Stimulated activated naive CD4-positive, alpha-beta T cell (primary cell): ENCODE data around the gene TBC1D13.
"Not testable (repeated sequence)": the region's sequence is repeated elsewhere in the genome, so short reads cannot be mapped to it uniquely, and the experiment has no call there.

Experiments used
- DNase-seq, 6 experiments: peaks; one replicate each; lab custom pipeline; 2025; lab: John Stamatoyannopoulos, UW

Gene TBC1D13, protein sequence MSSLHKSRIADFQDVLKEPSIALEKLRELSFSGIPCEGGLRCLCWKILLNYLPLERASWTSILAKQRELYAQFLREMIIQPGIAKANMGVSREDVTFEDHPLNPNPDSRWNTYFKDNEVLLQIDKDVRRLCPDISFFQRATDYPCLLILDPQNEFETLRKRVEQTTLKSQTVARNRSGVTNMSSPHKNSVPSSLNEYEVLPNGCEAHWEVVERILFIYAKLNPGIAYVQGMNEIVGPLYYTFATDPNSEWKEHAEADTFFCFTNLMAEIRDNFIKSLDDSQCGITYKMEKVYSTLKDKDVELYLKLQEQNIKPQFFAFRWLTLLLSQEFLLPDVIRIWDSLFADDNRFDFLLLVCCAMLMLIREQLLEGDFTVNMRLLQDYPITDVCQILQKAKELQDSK

DNA sequence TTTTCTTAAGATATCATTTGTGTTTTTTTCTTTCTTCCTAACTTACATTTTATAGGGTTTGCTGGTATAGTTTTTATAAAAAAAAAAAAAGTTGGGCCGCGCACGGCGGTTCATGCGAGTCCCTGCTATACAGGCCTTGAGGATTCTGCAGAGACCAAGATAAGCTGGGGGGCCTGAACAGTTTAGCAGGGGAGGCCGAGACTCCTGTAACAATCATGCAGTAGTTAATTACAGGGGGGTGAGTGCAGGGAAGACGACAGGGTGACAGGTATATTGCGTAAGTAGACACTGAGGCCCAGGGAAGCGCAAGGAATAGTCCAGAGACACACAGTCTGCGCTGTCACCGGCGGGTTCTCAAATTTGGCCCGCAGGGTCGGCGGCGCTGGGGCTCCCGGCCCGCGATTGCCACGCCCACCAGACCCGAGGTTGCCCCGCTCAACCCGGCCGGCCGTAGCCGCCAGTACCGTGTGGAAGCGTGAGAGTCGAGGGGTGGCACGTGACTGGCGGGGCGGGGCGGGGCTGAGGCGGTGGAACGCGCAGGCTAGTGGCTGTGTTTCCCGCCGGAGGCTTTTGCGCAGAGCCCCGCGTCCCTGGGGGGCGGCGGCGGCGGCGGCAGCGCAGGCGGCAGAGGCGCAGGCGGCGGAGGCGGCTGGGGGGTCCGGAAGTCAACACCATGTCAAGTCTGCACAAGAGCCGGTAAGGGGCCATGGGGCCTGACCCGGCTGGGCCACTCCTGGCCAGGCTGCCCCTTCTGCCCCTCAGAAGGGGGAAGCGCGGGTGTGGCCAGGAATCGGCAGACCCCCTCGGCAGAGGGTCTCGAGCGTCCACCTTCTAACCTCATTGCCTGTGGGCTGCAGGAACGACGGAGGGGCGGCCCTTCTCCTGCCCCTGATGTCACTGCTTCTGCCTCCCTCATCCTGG lies at the start of gene TBC1D13:
Gene TBC1D13, plus strand, starts transcription at position 573 of the 921 bp plus-strand sequence. Its CDS starts 101 bp downstream, at position 674.
- peak; percentile 85 to 93 (median 90) for DNase-seq

DNA sequence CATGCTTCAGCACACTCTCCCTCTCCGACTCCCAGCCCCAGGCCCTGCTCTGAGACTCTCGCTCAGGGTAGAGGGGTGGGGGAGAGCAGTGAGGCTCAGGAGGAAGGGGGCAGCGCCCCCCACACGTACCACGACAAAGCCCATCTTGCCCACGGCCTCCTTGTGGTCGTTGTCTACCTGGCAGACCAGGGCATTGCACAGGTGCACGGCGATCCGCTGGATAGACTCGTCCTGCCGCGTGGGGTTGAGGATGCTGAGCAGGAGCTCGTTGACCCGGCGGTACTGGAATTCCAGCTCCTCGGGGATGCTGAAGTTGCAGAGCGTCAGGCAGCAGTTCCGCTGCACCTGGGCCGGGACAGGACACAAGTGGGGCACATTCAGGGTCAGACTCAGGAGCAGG lies 44.7 kb upstream of the TBC1D13 start:
- no peak for DNase-seq

- DNase-seq = no peak
Measured at GRCh38 chr9:128743421-128743820, 43.6 kb upstream of the TBC1D13 start.

- no peak for DNase-seq
Measured at GRCh38 chr9:128747241-128747640, 39.8 kb upstream of the TBC1D13 start.

DNA sequence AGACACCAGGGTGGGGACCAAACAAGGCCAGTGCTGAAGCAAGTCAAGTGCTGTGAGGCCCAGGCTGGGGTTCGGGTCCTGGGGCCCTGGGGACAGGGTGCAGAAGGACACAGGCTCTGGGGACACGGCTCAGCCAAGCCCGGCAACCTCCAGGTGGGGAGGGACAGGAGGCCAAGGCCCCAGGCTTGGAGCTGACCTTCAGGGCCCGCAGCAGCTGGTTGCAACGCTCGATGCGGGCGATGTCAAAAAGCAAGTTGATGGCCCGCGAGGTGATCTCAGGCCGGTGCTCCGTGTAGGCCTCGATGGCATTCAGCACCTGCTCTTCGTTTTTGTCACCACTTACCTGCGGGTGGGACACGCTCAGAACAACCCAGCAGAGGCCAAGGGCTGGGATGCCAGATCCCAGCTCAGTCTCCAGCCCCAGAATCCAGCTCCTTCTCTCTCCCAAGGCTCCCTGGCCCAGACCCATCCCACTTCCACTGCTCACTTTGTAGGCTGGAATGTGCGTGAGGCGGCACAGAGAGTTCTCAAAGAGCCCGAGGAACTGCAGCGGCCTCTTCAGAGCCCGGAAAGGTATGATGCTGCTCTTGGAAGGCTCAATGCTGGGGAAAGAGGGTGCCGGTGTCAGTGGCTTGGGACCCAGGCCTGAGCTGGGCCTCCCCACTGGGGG lies 36.0 kb upstream of the TBC1D13 start:
- no peak for DNase-seq

- DNase-seq = no peak
Measured at GRCh38 chr9:128753627-128754026, 33.4 kb upstream of the TBC1D13 start.

- no peak for DNase-seq
Measured at GRCh38 chr9:128757602-128758001, 29.5 kb upstream of the TBC1D13 start.

DNA sequence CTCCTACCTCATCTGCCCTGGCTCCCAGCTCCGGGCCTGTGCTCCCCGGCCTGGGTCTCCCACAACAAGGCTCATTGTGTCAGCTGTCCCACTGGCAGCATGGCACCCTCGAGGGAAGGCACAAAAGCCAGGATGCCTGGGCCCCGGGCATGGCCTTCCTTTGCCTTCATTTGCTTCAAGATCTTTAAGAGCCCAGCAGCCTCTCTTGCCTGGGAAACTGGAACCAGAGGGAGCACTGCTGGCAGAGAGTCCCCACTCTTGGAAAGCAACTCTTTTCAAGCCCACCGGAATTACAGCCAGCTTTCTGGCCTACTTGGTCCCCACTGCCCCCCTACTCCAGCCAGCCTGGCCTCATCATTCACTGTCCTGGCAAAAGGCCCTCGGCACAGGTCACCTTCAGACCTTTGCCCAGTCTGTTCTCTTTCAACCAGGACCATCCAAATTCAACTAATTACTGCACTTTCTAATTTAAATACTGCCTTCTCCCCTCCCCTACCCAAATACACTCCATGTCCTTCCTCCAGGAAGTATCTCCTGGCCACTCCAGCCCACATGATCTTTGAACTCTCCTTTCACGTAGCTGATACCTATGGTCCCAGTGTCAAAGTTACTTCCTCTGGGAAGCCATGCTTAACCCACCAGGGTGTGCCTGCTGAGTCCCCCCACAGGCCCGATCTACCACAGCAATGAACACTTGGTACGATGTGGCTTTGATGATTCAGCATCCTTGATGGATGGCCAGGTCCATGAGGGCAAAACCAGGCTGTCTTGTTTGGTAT lies 24.2 kb upstream of the TBC1D13 start:
- no peak for DNase-seq

DNA sequence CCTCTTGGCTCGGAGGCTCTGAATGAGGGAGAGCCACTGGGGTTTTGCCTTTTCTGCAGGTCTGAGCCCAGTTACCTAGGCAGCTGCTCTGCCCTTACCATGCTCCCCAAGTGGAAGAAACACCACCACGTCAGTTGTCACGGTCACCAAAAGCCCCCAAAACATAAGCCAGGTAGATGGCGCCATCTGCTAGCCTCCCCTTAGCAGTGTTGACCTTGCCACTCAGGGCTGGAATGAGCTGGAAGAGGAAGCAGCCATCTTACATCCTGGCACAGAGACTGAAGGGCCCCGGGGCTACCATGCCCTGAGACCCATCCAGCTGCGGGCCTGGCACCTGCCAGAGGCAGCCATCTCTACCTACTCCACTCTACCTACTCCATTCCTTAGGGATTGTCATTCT lies 22.7 kb upstream of the TBC1D13 start:
- no peak for DNase-seq

DNA sequence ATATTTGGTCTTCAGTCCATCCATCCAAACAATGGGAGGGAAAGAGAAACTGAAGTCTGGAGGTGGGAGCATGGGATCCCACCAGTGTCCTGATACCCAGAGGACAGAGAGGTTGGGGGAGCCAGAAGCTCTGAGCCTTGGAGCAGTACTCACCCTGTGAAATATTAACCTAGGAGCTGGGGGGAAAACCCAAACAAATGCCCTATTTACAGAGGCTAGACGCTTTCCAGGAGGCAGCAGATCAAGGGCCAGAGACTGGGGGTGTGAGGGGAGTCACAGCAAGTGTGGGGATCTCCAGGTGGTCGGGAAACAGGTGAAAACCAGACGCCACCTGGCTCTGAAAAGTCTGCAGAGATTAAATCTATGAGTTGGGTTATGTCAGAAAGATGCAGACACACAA lies 21.6 kb upstream of the TBC1D13 start:
- no peak for DNase-seq

- no peak for DNase-seq
Measured at GRCh38 chr9:128768606-128769005, 18.4 kb upstream of the TBC1D13 start.

DNA sequence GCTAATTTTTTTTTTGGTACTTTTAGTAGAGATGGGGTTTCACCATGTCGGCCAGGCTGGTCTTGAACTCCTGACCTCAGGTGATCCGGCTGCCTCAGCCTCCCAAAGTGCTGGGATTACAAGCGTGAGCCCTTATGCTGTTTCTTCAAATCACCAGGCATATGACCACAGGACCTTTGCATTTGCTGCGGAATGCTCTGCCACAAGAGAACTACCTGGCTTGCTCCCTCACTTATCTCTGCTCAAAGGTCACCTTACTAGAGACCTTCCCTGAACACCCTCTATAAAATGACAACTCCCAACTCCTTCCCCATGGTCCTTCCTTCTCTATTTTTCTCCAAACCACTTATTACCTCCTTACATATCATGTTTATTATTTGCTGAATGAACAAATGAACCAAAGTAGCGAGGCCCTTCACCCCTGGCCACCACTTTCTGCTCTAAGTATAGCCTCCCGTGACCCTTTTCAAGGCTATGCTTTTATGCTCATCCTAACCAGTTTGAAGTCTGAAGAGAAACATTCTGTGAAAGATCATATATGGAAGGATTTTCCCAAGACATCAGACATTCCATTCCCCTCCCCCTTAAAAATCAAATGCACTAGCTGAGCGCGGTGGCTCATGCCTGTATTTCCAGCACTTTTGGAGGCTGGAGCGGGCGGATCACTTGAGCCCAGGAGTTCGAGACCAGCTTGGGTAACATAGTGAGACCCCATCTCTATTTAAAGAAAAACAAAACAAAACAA lies 16.6 kb upstream of the TBC1D13 start:
- DNase-seq = no peak

- peak in 3 of 6 experiments; percentile 24 to 77 (median 45) for DNase-seq
Measured at GRCh38 chr9:128771094-128771721, 15.8 kb upstream of the TBC1D13 start.

- DNase-seq = peak; percentile 87 to 96 (median 92)
Measured at GRCh38 chr9:128771745-128772519, 15.1 kb upstream of the TBC1D13 start, which contains the start of gene ZER1. Gene ZER1, minus strand, starts transcription at chr9:128771927. Its CDS starts 16,362 bp downstream, at chr9:128755565.

DNA sequence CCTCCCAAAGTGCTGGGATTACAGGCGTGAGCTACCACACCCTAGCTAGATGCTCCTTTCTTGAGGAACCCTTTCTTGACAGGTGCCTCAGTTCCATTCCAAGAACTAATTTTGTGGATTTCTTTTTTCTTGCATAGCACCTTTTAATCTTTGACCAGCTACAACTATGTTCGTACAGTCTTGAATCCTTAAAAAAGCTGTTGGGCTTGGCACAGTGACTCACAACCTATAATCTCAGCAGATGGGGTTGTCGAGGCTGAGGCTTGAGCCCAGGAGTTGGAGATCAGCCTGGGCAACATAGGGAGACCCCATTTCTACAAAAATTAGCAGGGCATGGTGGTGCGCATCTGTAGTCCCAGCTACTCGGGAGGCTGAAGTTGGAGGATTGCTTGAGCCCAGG lies 14.0 kb upstream of the TBC1D13 start:
- DNase-seq = no peak

- no peak for DNase-seq
Measured at GRCh38 chr9:128774804-128775203, 12.2 kb upstream of the TBC1D13 start.

DNA sequence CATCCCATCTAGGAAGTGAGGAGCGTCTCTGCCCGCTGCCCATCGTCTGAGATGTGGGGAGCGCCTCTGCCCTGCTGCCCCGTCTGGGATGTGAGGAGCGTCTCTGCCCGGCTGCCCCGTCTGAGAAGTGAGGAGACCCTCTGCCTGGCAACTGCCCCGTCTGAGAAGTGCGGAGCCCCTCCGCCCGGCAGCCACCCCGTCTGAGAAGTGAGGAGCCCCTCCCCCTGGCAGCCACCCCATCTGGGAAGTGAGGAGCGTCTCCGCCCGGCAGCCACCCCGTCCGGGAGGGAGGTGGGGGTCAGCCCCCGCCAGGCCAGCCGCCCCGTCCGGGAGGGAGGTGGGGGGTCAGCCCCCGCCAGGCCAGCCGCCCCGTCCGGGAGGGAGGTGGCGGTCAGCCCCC lies 7.0 kb upstream of the TBC1D13 start:
- DNase-seq = not testable (repeated sequence)

DNA sequence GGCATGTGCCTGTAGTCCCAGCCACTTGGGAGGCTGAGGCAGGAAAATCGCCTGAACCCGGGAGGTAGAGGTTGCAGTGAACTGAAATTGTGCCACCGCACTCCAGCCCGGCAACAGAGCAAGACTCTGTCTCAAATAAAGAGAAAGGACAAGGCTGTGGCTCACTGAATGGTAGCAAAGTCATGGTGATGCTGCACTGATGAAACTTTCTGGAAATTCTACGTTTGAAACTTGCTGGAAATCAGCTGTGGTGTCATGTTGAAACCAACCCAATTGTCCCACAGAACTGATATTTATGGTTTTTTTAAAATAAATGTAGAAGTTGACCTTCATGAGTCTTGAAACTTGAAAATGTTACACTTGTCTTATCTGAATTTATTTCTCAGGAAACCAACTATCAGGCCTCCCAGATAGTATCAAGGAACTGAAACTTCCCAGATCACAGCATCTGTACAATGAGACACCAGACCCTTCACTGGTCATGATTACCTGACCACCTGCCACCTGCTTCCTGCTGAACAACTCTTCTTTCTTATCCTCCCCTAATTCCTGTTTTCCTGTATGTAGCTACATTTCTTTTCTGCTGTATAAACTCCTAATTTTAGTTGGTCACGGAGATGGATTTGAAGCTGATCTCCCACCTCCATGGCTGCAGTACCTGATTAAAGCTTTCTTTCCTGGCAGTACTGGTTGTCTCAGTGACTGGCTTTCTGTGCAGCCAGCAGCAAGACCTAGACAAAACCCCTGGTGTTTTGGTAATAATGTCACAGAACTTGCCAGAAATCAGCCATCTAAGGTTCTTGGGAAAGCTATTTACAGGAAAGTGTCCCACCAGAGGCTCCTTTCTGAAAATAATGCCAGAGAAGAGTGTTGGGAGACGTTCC lies 5.6 kb upstream of the TBC1D13 start:
- DNase-seq = no peak
